Coronary artery (tissue), 2 donors: ENCODE data around the gene SLC6A11.

Source experiments
- DNase-seq: peaks from one replicate; pipeline ENCODE4 v3.0.0-alpha.2; 2017; ENCODE audit warnings: low spot score
- H3K27ac ChIP-seq, 2 donors: fragments of 200-600 bp; sonication (generic); one replicate each; pipeline ENCODE4 v1.5.1; 2016 to 2019
- H3K4me3 ChIP-seq: fragments of 200-600 bp; sonication (generic); 2 replicates; pipeline ENCODE4 v1.5.1; 2016; ENCODE audit warnings: mild to moderate bottlenecking, moderate library complexity
- CTCF ChIP-seq: fragments of 200-600 bp; sonication (generic); IDR thresholded peaks from one replicate; pipeline ENCODE4 v1.5.1; 2019; ENCODE audit warnings: antibody characterized with exemption

Gene SLC6A11

DNA sequence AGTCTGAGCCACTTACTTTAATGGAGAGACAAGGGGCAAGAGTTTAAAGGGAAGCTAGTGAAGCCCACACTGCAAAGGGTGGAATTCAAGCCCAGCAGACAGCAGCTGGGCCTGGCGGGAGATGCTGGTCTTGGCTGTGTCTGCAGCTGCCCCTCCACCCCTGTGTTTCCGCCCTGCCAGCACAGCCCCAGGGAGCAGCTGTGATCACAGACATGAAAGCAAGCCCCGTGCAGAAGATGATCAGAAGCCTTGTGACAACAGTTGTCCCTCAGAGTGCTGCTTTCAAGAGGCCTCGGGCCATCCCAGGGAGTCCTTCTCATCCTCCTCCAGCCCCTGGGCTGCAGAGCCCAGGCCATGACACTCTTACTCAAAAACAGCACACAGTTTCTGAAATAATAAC, 152.4 kb downstream of the SLC6A11 start:
- DNase-seq: no peak
- Histone ChIP-seq H3K27ac (no peak overlapping the region), H3K4me3 (no peak overlapping the region)
- no peak for TF ChIP-seq CTCF

DNA sequence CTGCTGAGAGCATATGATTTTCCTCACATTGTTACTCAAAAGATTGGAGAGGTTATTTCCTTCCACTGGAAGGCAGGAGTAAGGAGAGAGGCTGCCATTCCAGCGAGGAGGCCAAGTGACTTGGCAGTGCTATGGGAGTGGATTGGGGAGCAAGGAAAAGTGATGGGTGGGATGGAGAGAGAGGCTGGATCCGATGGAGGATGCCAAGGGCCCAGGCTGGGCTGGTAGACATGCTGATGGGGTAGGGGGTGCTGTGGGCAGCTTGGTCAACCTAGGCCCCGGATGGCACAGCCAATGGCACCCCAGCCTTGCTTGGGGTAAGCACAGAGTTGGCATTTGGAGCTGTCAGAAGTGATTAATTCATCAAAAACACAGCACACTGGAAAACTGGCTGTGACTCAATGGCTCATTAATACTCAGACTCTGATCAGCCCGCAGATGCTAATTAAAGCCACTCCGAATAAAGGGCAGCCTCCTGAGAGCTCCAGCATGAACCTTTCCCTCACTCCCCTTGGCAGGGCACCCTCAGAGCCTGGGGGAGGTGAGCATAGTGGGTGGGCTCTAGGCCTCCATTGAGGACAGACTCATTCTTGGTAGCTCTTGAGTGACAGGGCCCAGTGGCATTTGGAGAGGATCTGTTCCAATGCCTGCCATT, 154.4 kb downstream of the SLC6A11 start:
- TF ChIP-seq CTCF: no peak
- Histone ChIP-seq H3K4me3 (no peak overlapping the region), H3K27ac (no peak overlapping the region)
- no peak for DNase-seq

GRCh38 chr3:10972072-10972782, 156.2 kb downstream of the SLC6A11 start:
- DNase-seq: no peak
- Histone ChIP-seq H3K4me3 (no peak overlapping the region), H3K27ac (no peak overlapping the region)
- no peak for TF ChIP-seq CTCF

- TF ChIP-seq CTCF: no peak
- no peak overlapping the region for H3K4me3 ChIP-seq
- no peak for DNase-seq
- H3K27ac ChIP-seq: no peak overlapping the region
These were observed 157.1 kb downstream of the SLC6A11 start for GRCh38 chr3:10973046-10973595.

- DNase-seq: no peak
These were observed 158.1 kb downstream of the SLC6A11 start for GRCh38 chr3:10974131-10974530.

DNA sequence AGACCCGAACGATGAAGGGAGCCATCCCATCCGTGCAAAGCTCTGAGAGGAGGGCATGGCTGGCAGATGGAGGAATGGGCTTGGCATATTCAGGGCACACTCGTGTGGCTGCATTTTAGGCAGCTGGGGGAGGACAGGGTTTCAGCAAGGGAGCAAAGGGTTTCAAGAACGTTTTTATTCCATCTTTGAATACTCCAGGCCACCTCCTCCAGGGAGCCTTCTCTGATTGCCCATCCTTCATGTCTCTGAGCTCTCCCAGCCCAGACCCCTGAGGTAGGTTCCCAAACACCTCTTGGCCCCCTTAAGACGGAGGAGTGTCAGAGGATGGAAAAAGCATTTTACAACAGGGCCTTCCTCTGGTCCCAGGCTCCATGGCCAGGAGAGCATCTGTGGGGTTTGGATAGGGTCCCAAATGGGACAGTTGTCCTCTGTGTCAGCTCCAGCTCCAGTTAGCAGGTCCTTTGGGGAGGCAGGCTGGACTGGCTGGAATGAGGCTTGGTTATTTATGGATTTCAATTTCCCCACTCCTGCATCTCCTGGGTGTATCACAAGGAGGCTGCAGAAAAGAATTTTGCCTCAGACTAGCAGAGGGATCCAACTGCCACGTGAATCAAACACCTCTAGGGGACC, 158.8 kb downstream of the SLC6A11 start:
- DNase-seq: no peak
- Histone ChIP-seq H3K27ac (no peak overlapping the region), H3K4me3 (no peak overlapping the region)
- TF ChIP-seq CTCF: no peak

More at GRCh38 chr3:10974131-10974530, 158.1 kb downstream of the SLC6A11 start:
- no peak overlapping the region for H3K4me3 ChIP-seq
- no peak for TF ChIP-seq CTCF
- no peak overlapping the region for H3K27ac ChIP-seq
